Mesenchymal stem cell (in vitro differentiated cells and primary cell): ENCODE results near the gene MORN4.
A peak's percentile ranks its signal among the peaks of the same experiment; 100 is the strongest.

ENCODE experiments used
- DNase-seq: peaks from one replicate; pipeline ENCODE4 v3.0.0-alpha.2; 2013
- H2AFZ ChIP-seq: one replicate; pipeline ENCODE4 v1.6.1; 2013; ENCODE audit warnings: low read depth, mild to moderate bottlenecking, control low read depth, inconsistent platforms, low read length, moderate library complexity
- H2AK5ac ChIP-seq: 2 replicates; pipeline ENCODE4 v1.6.1; 2013; ENCODE audit warnings: low read length, moderate library complexity, mild to moderate bottlenecking, inconsistent platforms; ENCODE audit not compliant: severe bottlenecking
- H2BK120ac ChIP-seq: one replicate; pipeline ENCODE4 v1.6.1; 2013; ENCODE audit warnings: low read depth, mild to moderate bottlenecking, inconsistent platforms, low read length, moderate library complexity
- H2BK12ac ChIP-seq, 2 experiments: one replicate each; pipeline ENCODE4 v1.6.1; 2013; ENCODE audit warnings: inconsistent platforms in 2 of 2, low read length in 2 of 2, mild to moderate bottlenecking in 2 of 2, moderate library complexity in 2 of 2, control low read depth in 1 of 2
- H2BK15ac ChIP-seq: one replicate; pipeline ENCODE4 v1.6.1; 2013; ENCODE audit warnings: mild to moderate bottlenecking, low read depth, inconsistent platforms; ENCODE audit not compliant: poor library complexity, severe bottlenecking
- H2BK5ac ChIP-seq: 2 replicates; pipeline ENCODE4 v1.6.1; 2013; ENCODE audit warnings: low read depth, mild to moderate bottlenecking, low read length, control low read depth, inconsistent platforms; ENCODE audit not compliant: poor library complexity, severe bottlenecking
- H3K14ac ChIP-seq, 2 experiments: one replicate each; pipeline ENCODE4 v1.6.1; 2013; ENCODE audit warnings: inconsistent platforms in 2 of 2, low read length in 2 of 2, control low read depth in 1 of 2, mild to moderate bottlenecking in 1 of 2, moderate library complexity in 1 of 2
- H3K18ac ChIP-seq, 2 experiments: one replicate each; pipeline ENCODE4 v1.6.1; 2013; ENCODE audit warnings: inconsistent platforms in 2 of 2, low read length in 2 of 2, control low read depth in 1 of 2, low read depth in 1 of 2, mild to moderate bottlenecking in 1 of 2
- H3K23ac ChIP-seq, 2 experiments: one replicate each; pipeline ENCODE4 v1.6.1; 2013; ENCODE audit warnings: inconsistent platforms in 2 of 2, low read length in 2 of 2, mild to moderate bottlenecking in 2 of 2, moderate library complexity in 2 of 2, control low read depth in 1 of 2
- H3K27ac ChIP-seq: 2 replicates; pipeline ENCODE4 v1.5.1; 2013; ENCODE audit warnings: mild to moderate bottlenecking, moderate library complexity, low read length, control low read depth, inconsistent platforms; ENCODE audit not compliant: poor library complexity, severe bottlenecking
- H3K27me3 ChIP-seq, 2 experiments: 2 replicates each; pipeline versions ENCODE4 v1.6.1 to v1.7.0; 2013; ENCODE audit warnings: low read length in 2 of 2, mild to moderate bottlenecking in 2 of 2, moderate library complexity in 2 of 2, control low read depth in 1 of 2, inconsistent platforms in 1 of 2; ENCODE audit not compliant: control insufficient read depth in 1 of 2, insufficient read depth in 1 of 2
- H3K36me3 ChIP-seq, 2 experiments: 2 replicates each; pipeline versions ENCODE4 v1.6.1 to v1.7.0; 2013; ENCODE audit warnings: low read length in 2 of 2, control low read depth in 1 of 2, inconsistent platforms in 1 of 2, low read depth in 1 of 2, mild to moderate bottlenecking in 1 of 2; ENCODE audit not compliant: insufficient read depth in 2 of 2, control insufficient read depth in 1 of 2
- H3K4ac ChIP-seq, 2 experiments: one replicate each; pipeline ENCODE4 v1.6.1; 2013; ENCODE audit warnings: inconsistent platforms in 2 of 2, low read length in 2 of 2, mild to moderate bottlenecking in 2 of 2, moderate library complexity in 2 of 2, control low read depth in 1 of 2, low read depth in 1 of 2
- H3K4me1 ChIP-seq: 2 replicates; pipeline ENCODE4 v1.6.1; 2013; ENCODE audit warnings: low read depth, low read length, control low read depth; ENCODE audit not compliant: control insufficient read depth, insufficient read depth
- H3K4me2 ChIP-seq: 2 replicates; pipeline ENCODE4 v1.6.1; 2013; ENCODE audit warnings: low read length, mild to moderate bottlenecking, inconsistent platforms; ENCODE audit not compliant: poor library complexity, severe bottlenecking
- H3K4me3 ChIP-seq, 2 experiments: 2 replicates each; pipeline versions ENCODE4 v1.5.1 to v1.7.0; 2013; ENCODE audit warnings: low read length in 2 of 2, mild to moderate bottlenecking in 2 of 2, control low read depth in 1 of 2, low read depth in 1 of 2; ENCODE audit not compliant: insufficient read depth in 1 of 2
- H3K79me1 ChIP-seq: replicated peaks from 2 replicates; pipeline ENCODE4 v1.6.1; 2013; ENCODE audit warnings: mild to moderate bottlenecking, control low read depth, low read length, inconsistent platforms; ENCODE audit not compliant: poor library complexity, severe bottlenecking
- H3K9ac ChIP-seq: 2 replicates; pipeline ENCODE4 v1.7.0; 2013; ENCODE audit warnings: mild to moderate bottlenecking, low read length, moderate library complexity
- H3K9me3 ChIP-seq: 2 replicates; pipeline ENCODE4 v1.7.0; 2013; ENCODE audit warnings: mild to moderate bottlenecking, low read length; ENCODE audit not compliant: control insufficient read depth
- H4K8ac ChIP-seq: one replicate; pipeline ENCODE4 v1.6.1; 2013; ENCODE audit warnings: inconsistent platforms, mild to moderate bottlenecking, low read length, moderate library complexity
- H4K91ac ChIP-seq: one replicate; pipeline ENCODE4 v1.6.1; 2013; ENCODE audit warnings: mild to moderate bottlenecking, low read length, inconsistent platforms
- WGBS: methylation state at CpG from one replicate; pipeline ENCODE4 v1.1.7; 2013; ENCODE audit warnings: mixed read lengths; 5-methylcytosine and 5-hydroxymethylcytosine counted together

The MORN4 gene

GRCh38 chr10:97593421-97593820 is 39.9 kb downstream of the MORN4 start:
- Histone ChIP-seq H2BK12ac (no peak overlapping the region), H3K27ac (no peak overlapping the region), H2BK120ac (no peak overlapping the region), H4K8ac (no peak overlapping the region), H3K4me1 (peaks cover 33% of the 10 kb centered on the region), H2BK15ac (no peak overlapping the region), H3K23ac (no peak overlapping the region), H2AFZ (no peak overlapping the region), H3K27me3 (no peaks in the 10 kb centered on the region), H3K4me2 (no peak overlapping the region), H4K91ac (no peak overlapping the region), H3K4me3 (no peak overlapping the region), H3K9ac (no peak overlapping the region), H3K9me3 (no peaks in the 10 kb centered on the region), H3K4ac (no peak overlapping the region), H3K14ac (no peak overlapping the region), H2AK5ac (no peak overlapping the region), H2BK5ac (no peak overlapping the region), H3K79me1 (peaks cover 7% of the 10 kb centered on the region), H3K18ac (no peak overlapping the region), H3K36me3 (peaks cover 0 to 8% of the 10 kb centered on the region in 2 experiments)
- WGBS, result 92% methylated on average over 3 of the region's 4 CpGs
- no peak for DNase-seq

GRCh38 chr10:97590748-97591495 is 42.4 kb downstream of the MORN4 start:
- no peak overlapping the region for H3K14ac ChIP-seq
- no peak overlapping the region for H4K91ac ChIP-seq
- H2AK5ac ChIP-seq, result peak overlapping the region; percentile 74
- peaks cover 0 to 8% of the 10 kb centered on the region in 2 experiments for H3K36me3 ChIP-seq
- H3K4me2 ChIP-seq, result no peak overlapping the region
- no peak overlapping the region for H2BK12ac ChIP-seq
- H3K4me1 ChIP-seq, result peaks cover 30% of the 10 kb centered on the region
- H3K9ac ChIP-seq, result no peak overlapping the region
- H2BK15ac ChIP-seq, result no peak overlapping the region
- peaks cover 11% of the 10 kb centered on the region for H3K79me1 ChIP-seq
- H2BK120ac ChIP-seq, result no peak overlapping the region
- H2BK5ac ChIP-seq, result no peak overlapping the region
- no peak for DNase-seq
- H3K18ac ChIP-seq, result no peak overlapping the region
- no peak overlapping the region for H3K4me3 ChIP-seq
- WGBS, result 89% methylated on average over 3 of the region's 5 CpGs
- no peak overlapping the region for H2AFZ ChIP-seq
- no peak overlapping the region for H4K8ac ChIP-seq
- no peaks in the 10 kb centered on the region for H3K9me3 ChIP-seq
- H3K4ac ChIP-seq, result no peak overlapping the region
- no peak overlapping the region for H3K27ac ChIP-seq
- H3K23ac ChIP-seq, result no peak overlapping the region
- no peaks in the 10 kb centered on the region for H3K27me3 ChIP-seq

- peak overlapping the region; percentile 21 for H2AK5ac ChIP-seq
- H3K4me2 ChIP-seq, result no peak overlapping the region
- no peak overlapping the region for H2BK120ac ChIP-seq
- H3K27ac ChIP-seq, result no peak overlapping the region
- 94% methylated on average over 15 of the region's 15 CpGs for WGBS
- no peak overlapping the region for H3K14ac ChIP-seq
- H4K91ac ChIP-seq, result no peak overlapping the region
- H2BK12ac ChIP-seq, result no peak overlapping the region
- no peaks in the 10 kb centered on the region for H3K9me3 ChIP-seq
- no peak overlapping the region for H3K23ac ChIP-seq
- H2BK15ac ChIP-seq, result no peak overlapping the region
- peaks cover 0 to 8% of the 10 kb centered on the region in 2 experiments for H3K36me3 ChIP-seq
- H2BK5ac ChIP-seq, result no peak overlapping the region
- peaks cover 33% of the 10 kb centered on the region for H3K4me1 ChIP-seq
- H3K79me1 ChIP-seq, result peaks cover 11% of the 10 kb centered on the region
- no peak overlapping the region for H3K18ac ChIP-seq
- H4K8ac ChIP-seq, result no peak overlapping the region
- no peak overlapping the region for H3K9ac ChIP-seq
- H3K4me3 ChIP-seq, result no peak overlapping the region
- DNase-seq, result no peak
- H2AFZ ChIP-seq, result no peak overlapping the region
- no peaks in the 10 kb centered on the region for H3K27me3 ChIP-seq
- no peak overlapping the region for H3K4ac ChIP-seq
Measured at GRCh38 chr10:97590082-97590747, 43.1 kb downstream of the MORN4 start.

DNA sequence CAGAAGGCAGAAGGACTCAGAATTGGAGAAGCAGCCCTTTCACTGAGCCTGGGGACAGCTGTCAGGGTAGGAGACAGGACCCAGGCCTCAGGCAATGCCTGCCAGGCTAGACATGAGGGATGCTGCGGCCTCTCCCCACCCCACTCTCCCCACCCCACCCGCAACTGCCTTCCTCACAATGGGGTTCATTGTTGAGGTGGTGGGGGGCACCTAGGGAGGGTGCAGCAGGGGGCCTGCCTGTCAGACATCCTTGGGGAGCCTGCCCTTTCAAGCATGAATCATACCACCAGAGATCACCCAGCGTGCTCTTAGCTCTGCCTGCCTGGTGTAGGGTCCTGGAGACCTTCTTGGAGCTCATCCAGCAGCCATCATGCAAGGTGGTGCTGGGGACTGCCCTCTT is 43.8 kb downstream of the MORN4 start, which contains the start of gene C10orf62:
TSS of gene C10orf62 (plus strand) at position 243 of the 400 bp plus-strand sequence. CDS start 177 bp downstream, outside the sequence.
- Histone ChIP-seq H2AK5ac (peak within 1 kb of the TSS; percentile 76), H3K4me3 (no peak within 1 kb of the TSS), H2BK12ac (no peak within 1 kb of the TSS), H3K9ac (no peak within 1 kb of the TSS), H3K23ac (no peak within 1 kb of the TSS), H3K79me1 (peaks cover 12% of the 10 kb centered on the region), H3K14ac (no peak within 1 kb of the TSS), H2BK120ac (no peak within 1 kb of the TSS), H3K27ac (no peak within 1 kb of the TSS), H2BK5ac (no peak within 1 kb of the TSS), H3K27me3 (no peaks in the 10 kb centered on the region), H2AFZ (no peak within 1 kb of the TSS), H3K36me3 (peaks cover 0 to 8% of the 10 kb centered on the region in 2 experiments), H3K18ac (no peak within 1 kb of the TSS), H4K91ac (no peak within 1 kb of the TSS), H4K8ac (no peak within 1 kb of the TSS), H2BK15ac (no peak within 1 kb of the TSS), H3K4me1 (peaks cover 40% of the 10 kb centered on the region), H3K9me3 (no peaks in the 10 kb centered on the region), H3K4ac (no peak within 1 kb of the TSS), H3K4me2 (no peak within 1 kb of the TSS)
- DNase-seq, result no peak
- 91% methylated on average over 1 of the region's 3 CpGs for WGBS
